CD14-positive monocyte (primary cell): ENCODE results near the gene ZNF365. TPM values are rescaled to one million over a fixed set of nuclear protein-coding genes. Genes with fewer than 3 reads are reported as not detected.
"Not testable (repeated sequence)": the region's sequence is repeated elsewhere in the genome, so short reads cannot be mapped to it uniquely, and the experiment has no call there.

Source experiments
- DNase-seq, 3 donors: peaks; one replicate each; pipeline ENCODE4 v3.0.0-alpha.2; 2011 to 2022
- H2AFZ ChIP-seq: 2 replicates; pipeline ENCODE4 v1.6.0; 2012; ENCODE audit warnings: mild to moderate bottlenecking, low read depth, low read length, inconsistent platforms; ENCODE audit not compliant: insufficient read depth, poor library complexity, severe bottlenecking
- H3K27ac ChIP-seq, 2 donors: 1 replicate in 1 of 2; 2 replicates in 1 of 2; pipeline ENCODE4 v1.5.1; 2012 to 2013; ENCODE audit warnings: low read length in 2 of 2, control low read depth in 1 of 2, inconsistent platforms in 1 of 2, low read depth in 1 of 2, mild to moderate bottlenecking in 1 of 2
- H3K27me3 ChIP-seq, 2 donors: one replicate each; pipeline versions ENCODE4 v1.6.0 to v1.6.1; 2011 to 2013; ENCODE audit warnings: low read length in 2 of 2; ENCODE audit not compliant: control insufficient read depth in 2 of 2, insufficient read depth in 2 of 2
- H3K36me3 ChIP-seq, 2 donors: replicated peaks in 1 of 2; 1 replicate in 1 of 2; 2 replicates in 1 of 2; pipeline versions ENCODE4 v1.5.1 to v1.6.1; 2012 to 2013; ENCODE audit warnings: low read length in 2 of 2, control low read depth in 1 of 2, inconsistent platforms in 1 of 2, mild to moderate bottlenecking in 1 of 2; ENCODE audit not compliant: insufficient read depth in 2 of 2, control insufficient read depth in 1 of 2
- H3K4me1 ChIP-seq, 2 donors: 1 replicate in 1 of 2; 2 replicates in 1 of 2; pipeline versions ENCODE4 v1.5.1 to v1.6.1; 2012 to 2013; ENCODE audit warnings: low read length in 2 of 2, control low read depth in 1 of 2, inconsistent platforms in 1 of 2, mild to moderate bottlenecking in 1 of 2, moderate library complexity in 1 of 2; ENCODE audit not compliant: insufficient read depth in 2 of 2, control insufficient read depth in 1 of 2
- H3K4me2 ChIP-seq: replicated peaks from 2 replicates; pipeline ENCODE3; 2012; ENCODE audit warnings: low read length, moderate library complexity, mild to moderate bottlenecking; ENCODE audit not compliant: poor library complexity, severe bottlenecking; ENCODE audit errors: extremely low read depth
- H3K4me3 ChIP-seq, 3 experiments: fragments of 200-600 bp in 1 of 3; sonication (generic) in 1 of 3; replicated peaks in 1 of 3; 1 replicate in 2 of 3; 2 replicates in 1 of 3; pipeline ENCODE4 v1.5.1; 2011 to 2013; ENCODE audit warnings: low read length in 3 of 3, mild to moderate bottlenecking in 3 of 3, control low read depth in 2 of 3, low read depth in 2 of 3, inconsistent platforms in 1 of 3, moderate library complexity in 1 of 3
- H3K79me2 ChIP-seq: 2 replicates; pipeline ENCODE4 v1.6.0; 2012; ENCODE audit warnings: mild to moderate bottlenecking, control low read depth, inconsistent platforms, low read length, moderate library complexity; ENCODE audit not compliant: insufficient read depth
- H3K9ac ChIP-seq: 2 replicates; pipeline ENCODE4 v1.6.0; 2017; ENCODE audit warnings: low read length, mild to moderate bottlenecking; ENCODE audit not compliant: insufficient read depth, poor library complexity, severe bottlenecking
- H3K9me3 ChIP-seq, 2 donors: replicated peaks in 1 of 2; 1 replicate in 1 of 2; 2 replicates in 1 of 2; pipeline versions ENCODE4 v1.5.1 to v1.6.1; 2012 to 2013; ENCODE audit warnings: low read length in 2 of 2, control low read depth in 1 of 2; ENCODE audit not compliant: control insufficient read depth in 1 of 2, insufficient read depth in 1 of 2
- H4K20me1 ChIP-seq: 2 replicates; pipeline ENCODE4 v1.6.0; 2012; ENCODE audit warnings: mild to moderate bottlenecking, low read length, control low read depth, moderate library complexity; ENCODE audit not compliant: insufficient read depth
- H3K27ac Mint-ChIP-seq, 7 donors: one replicate each; pipeline ENCODE4 v1.8.0; 2020; ENCODE audit warnings: mild to moderate bottlenecking in 7 of 7, mixed read lengths in 7 of 7, moderate library complexity in 6 of 7, inconsistent platforms in 2 of 7
- H3K27me3 Mint-ChIP-seq, 3 donors: one replicate each; pipeline ENCODE4 v1.8.0; 2021 to 2022; ENCODE audit warnings: low read depth in 3 of 3, mild to moderate bottlenecking in 3 of 3, mixed read lengths in 3 of 3, moderate library complexity in 3 of 3, inconsistent platforms in 1 of 3
- H3K36me3 Mint-ChIP-seq, 2 donors: one replicate each; pipeline ENCODE4 v1.8.0; 2020; ENCODE audit warnings: mixed read lengths in 2 of 2, inconsistent platforms in 1 of 2, mild to moderate bottlenecking in 1 of 2
- H3K4me1 Mint-ChIP-seq: one replicate; pipeline ENCODE4 v1.8.0; 2020; ENCODE audit warnings: mild to moderate bottlenecking, mixed read lengths
- H3K4me3 Mint-ChIP-seq, 2 donors: one replicate each; pipeline ENCODE4 v1.8.0; 2020; ENCODE audit warnings: mild to moderate bottlenecking in 2 of 2, mixed read lengths in 2 of 2, moderate library complexity in 1 of 2
- H3K9me3 Mint-ChIP-seq, 7 donors: one replicate each; pipeline ENCODE4 v1.8.0; 2020 to 2022; ENCODE audit warnings: mixed read lengths in 7 of 7, mild to moderate bottlenecking in 6 of 7, moderate library complexity in 6 of 7, inconsistent platforms in 2 of 7
- CTCF ChIP-seq: fragments of 200-600 bp; IDR thresholded peaks from one replicate; pipeline ENCODE4 v1.8.0; 2022; ENCODE audit warnings: antibody characterized with exemption, mild to moderate bottlenecking
- WGBS: methylation state at CpG from one replicate; pipeline ENCODE4 v1.1.5; 2013; ENCODE audit warnings: missing lambda C conversion rate; ENCODE audit not compliant: insufficient coverage; 5-methylcytosine and 5-hydroxymethylcytosine counted together
- intact Hi-C, 2 donors: fragments of 100-400 bp; cut with micrococcal nuclease; formaldehyde crosslinking; loops; one replicate each; pipeline versions ENCODE4 v1.15.0 to v1.15.1; 2023
- polyA plus RNA-seq, 3 donors: library from polyadenylated mRNA; depleted of rRNA in 1 of 3; unstranded in 2 of 3; stranded (reverse) in 1 of 3; fragments of 300-500 nt in 2 of 3; fragments of >200 nt in 1 of 3; fragmentation: Illumina TruSeq in 2 of 3; gene quantifications; 1 replicate in 2 of 3; 2 replicates in 1 of 3; pipeline ENCODE4 v1.2.3, GENCODE V29; 2012 to 2021

ZNF365 gene
- polyA plus RNA-seq, 3 donors, result not detected

GRCh38 chr10:62356447-62356846 lies 17.7 kb upstream of the ZNF365 start:
- no peak overlapping the region for H3K4me3 Mint-ChIP-seq
- no peak overlapping the region for H3K27ac Mint-ChIP-seq
- no peaks in the 10 kb centered on the region for H3K4me1 Mint-ChIP-seq
- H3K27me3 Mint-ChIP-seq, result peaks cover 0 to 2% (median 2%) of the 10 kb centered on the region in 3 donors
- Histone ChIP-seq H4K20me1 (no peaks in the 10 kb centered on the region), H3K27ac (no peak overlapping the region), H3K9me3 (peaks cover 2 to 6% of the 10 kb centered on the region in 2 donors), H3K4me3 (no peak overlapping the region), H3K9ac (no peak overlapping the region), H3K4me2 (no peak overlapping the region), H3K79me2 (no peaks in the 10 kb centered on the region), H3K27me3 (no peaks in the 10 kb centered on the region), H3K4me1 (no peaks in the 10 kb centered on the region), H2AFZ (no peak overlapping the region), H3K36me3 (no peaks in the 10 kb centered on the region)
- DNase-seq, result no peak
- no peak for TF ChIP-seq CTCF
- intact Hi-C loops, result no loop called here
- no peaks in the 10 kb centered on the region for H3K36me3 Mint-ChIP-seq
- WGBS, result no CpG with 5 or more reads among the region's 2 CpGs
- H3K9me3 Mint-ChIP-seq, result peaks cover under 1 to 15% (median 5%) of the 10 kb centered on the region in 7 donors

- WGBS, result no CpG with 5 or more reads among the region's 2 CpGs
- H3K9ac ChIP-seq, DNase-seq, H3K9me3 Mint-ChIP-seq, H3K36me3 ChIP-seq, H3K4me1 ChIP-seq, H3K79me2 ChIP-seq, H3K4me3 ChIP-seq, H2AFZ ChIP-seq, H3K4me3 Mint-ChIP-seq, intact Hi-C loops, H3K9me3 ChIP-seq, H3K27ac ChIP-seq, H3K4me1 Mint-ChIP-seq, H3K27me3 Mint-ChIP-seq, H4K20me1 ChIP-seq, H3K36me3 Mint-ChIP-seq, H3K27me3 ChIP-seq, H3K27ac Mint-ChIP-seq, H3K4me2 ChIP-seq: not testable (repeated sequence)
Observed at GRCh38 chr10:62358151-62358550, 16.0 kb upstream of the ZNF365 start.
